Caco-2 (cell line): ENCODE data around the gene TRAF1. TPM values are rescaled to one million over a fixed set of nuclear protein-coding genes. Genes with fewer than 3 reads are reported as not detected.

Source experiments
- BruUV-seq: library from RNA; stranded (reverse); fragments of 400-500 nt; replicated peaks from 2 replicates; lab custom pipeline; 2021; lab: Mats Ljungman, UMichigan
- CTCF ChIA-PET: fragments of 300-600 bp; sonication (Branson Sonifier 250); formaldehyde crosslinking; loops from one replicate; lab custom pipeline; 2022; ENCODE audit warnings: antibody characterized with exemption; lab: Charles Lee
- POLR2A ChIA-PET: fragments of 300-600 bp; sonication (Branson Sonifier 250); formaldehyde crosslinking; loops from one replicate; lab custom pipeline; 2022; ENCODE audit warnings: antibody characterized with exemption; lab: Charles Lee
- DNase-seq, 2 experiments: peaks; one replicate each; pipeline versions ENCODE4 v3.0.0 to v3.0.0-alpha.2; 2020 to 2022
- H3K27me3 ChIP-seq: replicated peaks from 2 replicates; pipeline ENCODE4 v1.6.0; 2011; ENCODE audit warnings: low read length; ENCODE audit not compliant: control insufficient read depth, insufficient read depth
- H3K36me3 ChIP-seq: 2 replicates; pipeline ENCODE4 v1.5.1; 2011; ENCODE audit warnings: low read length; ENCODE audit not compliant: control insufficient read depth, insufficient read depth
- H3K4me1 ChIP-seq: fragments of 250-450 bp; sonication (Bioruptor Pico); 2 replicates; pipeline ENCODE4 v1.5.1; 2020; ENCODE audit warnings: mild to moderate bottlenecking
- H3K4me3 ChIP-seq: 2 replicates; pipeline ENCODE4 v1.5.1; 2011; ENCODE audit warnings: low read depth, mild to moderate bottlenecking, control low read depth, low read length
- H3K9me3 ChIP-seq: fragments of 250-450 bp; sonication (Bioruptor Pico); 2 replicates; pipeline ENCODE4 v1.5.1; 2020; ENCODE audit warnings: mild to moderate bottlenecking, moderate library complexity
- H3K27ac Mint-ChIP-seq: one replicate; pipeline ENCODE4 v1.8.0; 2022; ENCODE audit warnings: mixed read lengths; ENCODE audit not compliant: unreplicated experiment
- H3K27me3 Mint-ChIP-seq: one replicate; pipeline ENCODE4 v1.8.0; 2022; ENCODE audit warnings: mixed read lengths; ENCODE audit not compliant: insufficient read depth, unreplicated experiment
- H3K36me3 Mint-ChIP-seq: one replicate; pipeline ENCODE4 v1.8.0; 2022; ENCODE audit warnings: mild to moderate bottlenecking, mixed read lengths; ENCODE audit not compliant: insufficient read depth, unreplicated experiment
- H3K4me1 Mint-ChIP-seq: one replicate; pipeline ENCODE4 v1.8.0; 2022; ENCODE audit warnings: low read depth, mixed read lengths; ENCODE audit not compliant: unreplicated experiment
- H3K4me3 Mint-ChIP-seq: one replicate; pipeline ENCODE4 v1.8.0; 2022; ENCODE audit warnings: mild to moderate bottlenecking, moderate library complexity, mixed read lengths; ENCODE audit not compliant: unreplicated experiment
- H3K9me3 Mint-ChIP-seq: one replicate; pipeline ENCODE4 v1.8.0; 2022; ENCODE audit warnings: mixed read lengths; ENCODE audit not compliant: unreplicated experiment
- CTCF ChIP-seq, 2 experiments: fragments of 200-600 bp in 1 of 2; IDR thresholded peaks; 1 replicate in 1 of 2; 2 replicates in 1 of 2; pipeline versions ENCODE4 v1.5.1 to v1.8.0; 2011 to 2022; ENCODE audit warnings: antibody characterized with exemption in 1 of 2, control low read depth in 1 of 2, inconsistent platforms in 1 of 2, low read depth in 1 of 2, low read length in 1 of 2, mild to moderate bottlenecking in 1 of 2, moderate library complexity in 1 of 2; ENCODE audit not compliant: insufficient read depth in 1 of 2, severe bottlenecking in 1 of 2, unreplicated experiment in 1 of 2
- intact Hi-C: fragments of 100-400 bp; cut with micrococcal nuclease; formaldehyde crosslinking; loops from one replicate; pipeline ENCODE4 v1.10.0; 2022; ENCODE audit not compliant: unreplicated experiment
- total RNA-seq: library from RNA; stranded (reverse); gene quantifications from 2 replicates; pipeline ENCODE4 v1.2.3, GENCODE V29; 2022

Gene TRAF1
- total RNA-seq, 1 experiment from 2014 or later, result 1.1 TPM

GRCh38 chr9:120894321-120895148, 32.1 kb downstream of the TRAF1 start:
- Histone ChIP-seq H3K36me3 (no peaks in the 10 kb centered on the region), H3K27me3 (no peaks in the 10 kb centered on the region), H3K4me1 (no peaks in the 10 kb centered on the region), H3K4me3 (no peak overlapping the region), H3K9me3 (no peaks in the 10 kb centered on the region)
- intact Hi-C loops, result no loop called here
- Mint-ChIP-seq H3K27ac (no peak overlapping the region), H3K4me3 (no peak overlapping the region), H3K27me3 (no peaks in the 10 kb centered on the region), H3K4me1 (peaks cover 8% of the 10 kb centered on the region), H3K36me3 (no peaks in the 10 kb centered on the region), H3K9me3 (no peaks in the 10 kb centered on the region)
- TF ChIP-seq CTCF (IDR thresholded peaks at IDR 0.05; ENCODE audit: insufficient read depth in 1 of 2, low read depth in 1 of 2, low read length in 1 of 2, severe bottlenecking in 1 of 2, unreplicated experiment in 1 of 2), result no peak
- ChIA-PET POLR2A (no interaction called here), CTCF (no interaction called here)
- DNase-seq, result no peak
- no TSS peak for BruUV-seq

GRCh38 chr9:120893611-120894307, 32.8 kb downstream of the TRAF1 start:
- Mint-ChIP-seq H3K4me1 (peaks cover 8% of the 10 kb centered on the region), H3K9me3 (no peaks in the 10 kb centered on the region), H3K36me3 (no peaks in the 10 kb centered on the region), H3K4me3 (no peak overlapping the region), H3K27ac (no peak overlapping the region), H3K27me3 (no peaks in the 10 kb centered on the region)
- no peaks in the 10 kb centered on the region for H3K4me1 ChIP-seq
- H3K36me3 ChIP-seq, result no peaks in the 10 kb centered on the region
- no peak overlapping the region for H3K4me3 ChIP-seq
- no peaks in the 10 kb centered on the region for H3K9me3 ChIP-seq
- ChIA-PET POLR2A (no interaction called here), CTCF (no interaction called here)
- no peak for TF ChIP-seq CTCF (IDR thresholded peaks at IDR 0.05; ENCODE audit: insufficient read depth in 1 of 2, low read depth in 1 of 2, low read length in 1 of 2, severe bottlenecking in 1 of 2, unreplicated experiment in 1 of 2)
- H3K27me3 ChIP-seq, result no peaks in the 10 kb centered on the region
- no peak for DNase-seq
- no TSS peak for BruUV-seq
- intact Hi-C loops, result no loop called here

- no peaks in the 10 kb centered on the region for H3K27me3 Mint-ChIP-seq
- Histone ChIP-seq H3K4me3 (no peak overlapping the region), H3K4me1 (no peaks in the 10 kb centered on the region), H3K36me3 (no peaks in the 10 kb centered on the region), H3K9me3 (no peaks in the 10 kb centered on the region), H3K27me3 (no peaks in the 10 kb centered on the region)
- DNase-seq, result no peak
- no peaks in the 10 kb centered on the region for H3K36me3 Mint-ChIP-seq
- intact Hi-C loops, result no loop called here
- BruUV-seq, result no TSS peak
- no peak overlapping the region for H3K4me3 Mint-ChIP-seq
- no peak overlapping the region for H3K27ac Mint-ChIP-seq
- POLR2A ChIA-PET, result no interaction called here
- CTCF ChIA-PET, result no interaction called here
- H3K9me3 Mint-ChIP-seq, result no peaks in the 10 kb centered on the region
- no peak for TF ChIP-seq CTCF (IDR thresholded peaks at IDR 0.05; ENCODE audit: insufficient read depth in 1 of 2, low read depth in 1 of 2, low read length in 1 of 2, severe bottlenecking in 1 of 2, unreplicated experiment in 1 of 2)
- H3K4me1 Mint-ChIP-seq, result peaks cover 8% of the 10 kb centered on the region
Measured at GRCh38 chr9:120892748-120893610, 33.6 kb downstream of the TRAF1 start.
